Measurements from ENCODE around the gene TMEM63A.
"Not testable (repeated sequence)": the region's sequence is repeated elsewhere in the genome, so short reads cannot be mapped to it uniquely, and the experiment has no call there.

TMEM63A gene

GRCh38 chr1:225889743-225890142 lies 7.6 kb upstream of the TMEM63A start:
- H3K9me3 ChIP-seq (ENCODE audit: low read length), result no peaks in the 10 kb centered on the region
- H3K27me3 ChIP-seq (ENCODE audit: control insufficient read depth in 1 of 2, insufficient read depth in 2 of 2, low read length in 2 of 2), result no peaks in the 10 kb centered on the region
- H3K27ac ChIP-seq (ENCODE audit: low read depth, low read length), result no peak overlapping the region
- H3K9ac ChIP-seq (ENCODE audit: low read length), result no peak overlapping the region
- H3K4me3 ChIP-seq (ENCODE audit: low read depth in 1 of 2, low read length in 2 of 2), result no peak overlapping the region
- no peaks in the 10 kb centered on the region for H3K36me3 ChIP-seq (ENCODE audit: insufficient read depth, low read length)
- no peaks in the 10 kb centered on the region for H3K4me1 ChIP-seq (ENCODE audit: insufficient read depth, low read length)

GRCh38 chr1:225888898-225889601 lies 6.9 kb upstream of the TMEM63A start, which contains the start of gene LEFTY1:
Gene LEFTY1 (minus strand): TSS chr1:225889146. CDS start chr1:225889066, 80 bp downstream.
- Histone ChIP-seq H3K4me1 (ENCODE audit: insufficient read depth, low read length) (no peaks in the 10 kb centered on the region), H3K36me3 (ENCODE audit: insufficient read depth, low read length) (no peaks in the 10 kb centered on the region), H3K9me3 (ENCODE audit: low read length) (no peaks in the 10 kb centered on the region), H3K4me3 (ENCODE audit: low read depth in 1 of 2, low read length in 2 of 2) (no peak within 1 kb of the TSS), H3K9ac (ENCODE audit: low read length) (no peak within 1 kb of the TSS), H3K27ac (ENCODE audit: low read depth, low read length) (no peak within 1 kb of the TSS), H3K27me3 (ENCODE audit: control insufficient read depth in 1 of 2, insufficient read depth in 2 of 2, low read length in 2 of 2) (no peaks in the 10 kb centered on the region)

DNA sequence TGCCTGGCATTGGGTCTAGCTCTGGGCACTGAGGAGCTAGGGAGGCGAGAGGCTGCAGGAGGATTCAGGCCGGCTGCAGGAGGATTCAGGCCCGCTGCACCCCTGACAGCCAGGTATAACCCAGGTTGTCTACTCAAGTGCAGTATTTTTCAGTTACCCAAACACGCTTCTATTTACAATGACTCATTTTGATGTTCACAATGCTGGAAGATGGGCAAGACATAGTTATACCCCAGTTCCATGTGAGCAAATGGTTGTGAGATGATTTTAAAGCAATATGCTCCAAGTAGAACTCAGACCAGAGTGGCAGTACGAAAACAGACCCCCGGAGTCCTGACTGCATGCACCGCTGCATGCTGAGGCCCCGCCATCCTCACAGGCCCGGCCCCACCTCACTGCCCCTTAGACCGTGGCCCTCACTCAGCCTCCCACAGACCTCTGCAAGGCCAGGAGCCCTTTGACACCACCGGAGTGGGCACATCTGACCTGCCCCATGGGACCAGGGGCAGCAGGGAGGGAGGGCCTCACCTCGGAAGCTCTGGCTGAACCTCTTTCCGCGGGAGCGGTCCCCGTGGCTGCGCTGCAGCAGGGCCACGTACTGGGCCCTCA lies 6.2 kb upstream of the TMEM63A start:
- Histone ChIP-seq H3K9me3 (ENCODE audit: low read length) (no peaks in the 10 kb centered on the region), H3K27ac (ENCODE audit: low read depth, low read length) (no peak overlapping the region), H3K4me1 (ENCODE audit: insufficient read depth, low read length) (no peaks in the 10 kb centered on the region), H3K9ac (ENCODE audit: low read length) (no peak overlapping the region), H3K4me3 (ENCODE audit: low read depth in 1 of 2, low read length in 2 of 2) (no peak overlapping the region), H3K27me3 (ENCODE audit: control insufficient read depth in 1 of 2, insufficient read depth in 2 of 2, low read length in 2 of 2) (no peaks in the 10 kb centered on the region), H3K36me3 (ENCODE audit: insufficient read depth, low read length) (no peaks in the 10 kb centered on the region)

GRCh38 chr1:225887554-225888288 lies 5.5 kb upstream of the TMEM63A start:
- not testable (repeated sequence) for H3K4me1 ChIP-seq (ENCODE audit: insufficient read depth, low read length)

DNA sequence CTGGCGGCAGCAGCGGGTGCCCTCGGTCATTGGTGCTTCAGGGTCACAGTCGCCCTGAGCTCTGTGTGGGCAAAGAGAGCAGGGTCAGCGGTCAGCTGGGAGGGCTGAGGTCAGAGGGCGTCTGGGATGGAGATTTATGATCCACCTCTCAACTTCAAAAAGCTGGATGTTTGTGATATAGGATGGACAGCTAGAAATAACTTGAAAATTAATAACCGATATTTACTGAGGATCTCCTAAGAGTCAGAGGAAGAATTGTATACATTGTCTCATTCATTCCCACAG lies 4.8 kb upstream of the TMEM63A start:
- Histone ChIP-seq H3K36me3 (ENCODE audit: insufficient read depth, low read length) (no peaks in the 10 kb centered on the region), H3K27ac (ENCODE audit: low read depth, low read length) (no peak overlapping the region), H3K9me3 (ENCODE audit: low read length) (no peaks in the 10 kb centered on the region), H3K27me3 (ENCODE audit: control insufficient read depth in 1 of 2, insufficient read depth in 2 of 2, low read length in 2 of 2) (no peaks in the 10 kb centered on the region), H3K4me1 (ENCODE audit: insufficient read depth, low read length) (no peaks in the 10 kb centered on the region), H3K4me3 (ENCODE audit: low read depth in 1 of 2, low read length in 2 of 2) (no peak overlapping the region), H3K9ac (ENCODE audit: low read length) (no peak overlapping the region)

More at GRCh38 chr1:225887554-225888288, 5.5 kb upstream of the TMEM63A start:
- H3K4me3 ChIP-seq (ENCODE audit: low read depth in 1 of 2, low read length in 2 of 2); H3K27me3 ChIP-seq (ENCODE audit: control insufficient read depth in 1 of 2, insufficient read depth in 2 of 2, low read length in 2 of 2); H3K9ac ChIP-seq (ENCODE audit: low read length); H3K27ac ChIP-seq (ENCODE audit: low read depth, low read length); H3K36me3 ChIP-seq (ENCODE audit: insufficient read depth, low read length); H3K9me3 ChIP-seq (ENCODE audit: low read length): not testable (repeated sequence)

DNA sequence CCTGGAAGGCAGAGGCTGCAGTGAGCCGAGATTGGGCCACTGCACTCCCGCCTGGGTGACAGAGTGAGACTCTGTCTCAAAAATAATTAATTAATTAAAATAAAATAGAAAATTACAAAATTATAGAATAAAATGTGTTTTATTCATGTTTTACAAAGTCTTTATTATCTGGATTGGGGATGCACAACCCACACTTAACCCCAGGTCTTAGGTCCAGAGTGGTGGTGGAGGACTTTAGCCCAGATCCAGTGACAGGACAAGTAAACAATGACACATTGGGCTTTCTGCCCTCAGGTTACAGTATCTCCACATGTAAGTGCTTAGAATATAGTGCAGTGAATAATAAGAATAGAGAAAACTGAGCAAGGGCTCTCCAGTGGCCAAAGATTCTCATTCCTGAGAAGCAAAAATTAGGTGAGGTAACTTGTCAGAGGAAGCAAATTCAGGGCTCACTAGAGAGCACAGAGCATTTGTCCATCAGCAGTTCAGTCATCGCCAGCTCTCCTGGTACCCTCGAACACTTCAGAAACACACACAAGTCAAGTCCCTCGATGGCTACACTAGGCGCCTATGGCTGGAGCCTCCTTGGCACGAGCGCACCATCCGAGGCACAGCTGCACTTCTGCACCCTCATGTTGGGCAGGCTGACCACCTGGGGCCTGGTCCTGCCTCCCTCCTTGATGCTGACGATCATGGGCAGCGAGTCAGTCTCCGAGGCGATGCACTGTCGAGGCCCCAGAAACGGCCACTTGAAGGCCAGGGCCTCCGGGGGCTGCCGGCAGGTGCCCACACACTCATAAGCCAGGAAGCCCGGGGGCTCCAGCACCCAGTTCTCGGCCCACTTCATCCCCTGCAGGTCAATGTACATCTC lies 4.2 kb upstream of the TMEM63A start:
- peaks cover under 1% of the 10 kb centered on the region for H3K4me1 ChIP-seq (ENCODE audit: insufficient read depth, low read length)
- no peak overlapping the region for H3K9ac ChIP-seq (ENCODE audit: low read length)
- no peaks in the 10 kb centered on the region for H3K9me3 ChIP-seq (ENCODE audit: low read length)
- H3K4me3 ChIP-seq (ENCODE audit: low read depth in 1 of 2, low read length in 2 of 2), result no peak overlapping the region
- H3K27me3 ChIP-seq (ENCODE audit: control insufficient read depth in 1 of 2, insufficient read depth in 2 of 2, low read length in 2 of 2), result no peaks in the 10 kb centered on the region
- no peak overlapping the region for H3K27ac ChIP-seq (ENCODE audit: low read depth, low read length)
- H3K36me3 ChIP-seq (ENCODE audit: insufficient read depth, low read length), result no peaks in the 10 kb centered on the region

GRCh38 chr1:225885336-225885735 lies 3.2 kb upstream of the TMEM63A start:
- H3K4me3 ChIP-seq (ENCODE audit: low read depth in 1 of 2, low read length in 2 of 2), result no peak overlapping the region
- peaks cover 11% of the 10 kb centered on the region for H3K4me1 ChIP-seq (ENCODE audit: insufficient read depth, low read length)
- H3K9ac ChIP-seq (ENCODE audit: low read length), result no peak overlapping the region
- no peaks in the 10 kb centered on the region for H3K9me3 ChIP-seq (ENCODE audit: low read length)
- H3K27me3 ChIP-seq (ENCODE audit: control insufficient read depth in 1 of 2, insufficient read depth in 2 of 2, low read length in 2 of 2), result no peaks in the 10 kb centered on the region
- no peaks in the 10 kb centered on the region for H3K36me3 ChIP-seq (ENCODE audit: insufficient read depth, low read length)
- no peak overlapping the region for H3K27ac ChIP-seq (ENCODE audit: low read depth, low read length)

DNA sequence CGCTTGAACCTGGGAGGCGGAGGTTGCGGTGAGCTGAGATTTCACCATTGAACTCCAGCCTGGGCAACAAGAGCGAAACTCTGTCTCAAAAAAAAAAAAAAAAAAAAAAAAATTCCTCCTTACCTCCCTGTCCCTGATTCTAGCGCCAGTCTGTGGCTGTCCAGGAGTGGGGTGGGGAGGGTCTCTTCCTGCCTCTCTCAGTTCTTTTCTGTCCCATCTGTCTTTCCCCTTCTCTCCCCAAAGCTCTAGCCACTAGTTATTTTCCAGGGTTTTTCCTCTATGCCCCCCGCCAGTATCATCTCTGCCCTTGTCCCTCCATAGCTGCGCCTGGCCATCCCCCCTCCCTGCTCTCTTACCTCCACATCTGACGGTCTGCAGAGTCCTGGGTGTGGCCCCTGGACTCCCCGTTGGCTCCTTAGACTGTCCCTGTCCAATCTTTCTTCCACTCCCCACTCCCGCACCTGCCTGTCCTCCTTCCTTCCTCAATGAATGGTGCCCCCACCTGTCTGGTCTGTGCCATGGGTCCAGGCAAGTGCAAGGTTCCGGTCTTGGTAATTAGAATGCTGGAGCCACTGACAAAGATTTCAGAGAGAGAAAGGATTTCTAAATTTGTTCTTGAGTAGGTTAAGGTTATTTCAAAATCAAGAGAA lies 1.6 kb upstream of the TMEM63A start:
- peak overlapping the region in 1 of 2 donors; percentile 95 for H3K4me3 ChIP-seq (ENCODE audit: low read depth in 1 of 2, low read length in 2 of 2)

GRCh38 chr1:225882694-225883615 lies 775 bp upstream of the TMEM63A start:
- H3K9me3 ChIP-seq (ENCODE audit: low read length), result no peaks in the 10 kb centered on the region
- peak overlapping the region; percentile 71 for H3K9ac ChIP-seq (ENCODE audit: low read length)
- H3K36me3 ChIP-seq (ENCODE audit: insufficient read depth, low read length), result peaks cover 9% of the 10 kb centered on the region
- H3K4me3 ChIP-seq (ENCODE audit: low read depth in 1 of 2, low read length in 2 of 2), result peak overlapping the region; percentile 89 to 95
- no peaks in the 10 kb centered on the region for H3K27me3 ChIP-seq (ENCODE audit: control insufficient read depth in 1 of 2, insufficient read depth in 2 of 2, low read length in 2 of 2)
- H3K4me1 ChIP-seq (ENCODE audit: insufficient read depth, low read length), result peaks cover 35% of the 10 kb centered on the region
- H3K27ac ChIP-seq (ENCODE audit: low read depth, low read length), result peak overlapping the region; percentile 83

More for the DNA sequence above, 1.6 kb upstream of the TMEM63A start:
- Histone ChIP-seq H3K9ac (ENCODE audit: low read length) (no peak overlapping the region), H3K27me3 (ENCODE audit: control insufficient read depth in 1 of 2, insufficient read depth in 2 of 2, low read length in 2 of 2) (no peaks in the 10 kb centered on the region), H3K27ac (ENCODE audit: low read depth, low read length) (no peak overlapping the region), H3K36me3 (ENCODE audit: insufficient read depth, low read length) (peaks cover 2% of the 10 kb centered on the region), H3K4me1 (ENCODE audit: insufficient read depth, low read length) (peaks cover 27% of the 10 kb centered on the region), H3K9me3 (ENCODE audit: low read length) (no peaks in the 10 kb centered on the region)

Measured in muscle layer of colon (tissue), 2 donors.